Lung (tissue), 12 donors: ENCODE measurements around the gene TSPAN16. TPM values are rescaled to one million over a fixed set of nuclear protein-coding genes. Genes with fewer than 3 reads are reported as not detected.

ENCODE experiments used
- ATAC-seq: fragments of 200-7000 bp; cut with Tn5 transposase; one replicate; pipeline ENCODE4 v1.9.1; 2020; ENCODE audit warnings: moderate number of reproducible peaks; ENCODE audit not compliant: insufficient read depth, low FRiP score
- DNase-seq, 3 donors: peaks; one replicate each; pipeline ENCODE4 v3.0.0-alpha.2; 2013 to 2017
- H3K27ac ChIP-seq, 2 donors: one replicate each; pipeline ENCODE4 v1.5.1; 2013; ENCODE audit warnings: mild to moderate bottlenecking in 2 of 2, moderate library complexity in 2 of 2, control low read depth in 1 of 2, inconsistent platforms in 1 of 2, low read depth in 1 of 2, low read length in 1 of 2
- H3K27me3 ChIP-seq, 3 donors: one replicate each; pipeline ENCODE4 v1.5.1; 2013; ENCODE audit warnings: low read length in 2 of 3; ENCODE audit not compliant: control insufficient read depth in 3 of 3, insufficient read depth in 3 of 3
- H3K36me3 ChIP-seq, 4 donors: one replicate each; pipeline ENCODE4 v1.5.1; 2013; ENCODE audit warnings: low read length in 4 of 4, mild to moderate bottlenecking in 1 of 4, moderate library complexity in 1 of 4; ENCODE audit not compliant: control insufficient read depth in 4 of 4, insufficient read depth in 4 of 4
- H3K4me1 ChIP-seq, 5 donors: one replicate each; pipeline ENCODE4 v1.5.1; 2013; ENCODE audit warnings: low read length in 5 of 5, mild to moderate bottlenecking in 2 of 5, moderate library complexity in 1 of 5; ENCODE audit not compliant: control insufficient read depth in 5 of 5, insufficient read depth in 5 of 5
- H3K4me3 ChIP-seq: one replicate; pipeline ENCODE4 v1.5.1; 2013; ENCODE audit warnings: mild to moderate bottlenecking, control low read depth, moderate library complexity
- H3K9ac ChIP-seq, 2 donors: one replicate each; pipeline ENCODE4 v1.5.1; 2013; ENCODE audit warnings: low read length in 2 of 2, control low read depth in 1 of 2; ENCODE audit not compliant: insufficient read depth in 1 of 2
- H3K9me3 ChIP-seq, 4 donors: one replicate each; pipeline ENCODE4 v1.5.1; 2013; ENCODE audit warnings: low read length in 3 of 4, mild to moderate bottlenecking in 1 of 4, moderate library complexity in 1 of 4; ENCODE audit not compliant: control insufficient read depth in 4 of 4, insufficient read depth in 3 of 4
- WGBS, 2 donors: extraction: QIAGEN DNeasy Blood & Tissue Kit; methylation state at CpG; one replicate each; pipeline ENCODE4 v1.1.7; 2013; 5-methylcytosine and 5-hydroxymethylcytosine counted together
- polyA plus RNA-seq, 2 donors: library from polyadenylated mRNA; stranded (reverse); fragments of 200-250 nt; gene quantifications; one replicate each; pipeline ENCODE4 v1.2.1, GENCODE V29; 2013
- total RNA-seq, 2 donors: library from RNA; depleted of rRNA in 1 of 2; stranded (reverse); fragments of >200 nt in 1 of 2; gene quantifications; one replicate each; pipeline ENCODE4 v1.2.1, GENCODE V29; 2014 to 2021
- TF ChIP-seq, protein P1 (sequence below): IDR thresholded peaks from 2 replicates; pipeline ENCODE4 v1.5.1; 2012; ENCODE audit warnings: mild to moderate bottlenecking; ENCODE audit errors: control extremely low read depth, extremely low read depth
- donor health status: control.
- donor health status: control.
- donor health status: Bipolar disorder and iron deficiency.
- donor health status: healthy.
- donor health status: DM: yes; HTN: yes; CAD: no.

The TSPAN16 gene
- total and polyA plus RNA-seq, 4 donors = not detected

DNA sequence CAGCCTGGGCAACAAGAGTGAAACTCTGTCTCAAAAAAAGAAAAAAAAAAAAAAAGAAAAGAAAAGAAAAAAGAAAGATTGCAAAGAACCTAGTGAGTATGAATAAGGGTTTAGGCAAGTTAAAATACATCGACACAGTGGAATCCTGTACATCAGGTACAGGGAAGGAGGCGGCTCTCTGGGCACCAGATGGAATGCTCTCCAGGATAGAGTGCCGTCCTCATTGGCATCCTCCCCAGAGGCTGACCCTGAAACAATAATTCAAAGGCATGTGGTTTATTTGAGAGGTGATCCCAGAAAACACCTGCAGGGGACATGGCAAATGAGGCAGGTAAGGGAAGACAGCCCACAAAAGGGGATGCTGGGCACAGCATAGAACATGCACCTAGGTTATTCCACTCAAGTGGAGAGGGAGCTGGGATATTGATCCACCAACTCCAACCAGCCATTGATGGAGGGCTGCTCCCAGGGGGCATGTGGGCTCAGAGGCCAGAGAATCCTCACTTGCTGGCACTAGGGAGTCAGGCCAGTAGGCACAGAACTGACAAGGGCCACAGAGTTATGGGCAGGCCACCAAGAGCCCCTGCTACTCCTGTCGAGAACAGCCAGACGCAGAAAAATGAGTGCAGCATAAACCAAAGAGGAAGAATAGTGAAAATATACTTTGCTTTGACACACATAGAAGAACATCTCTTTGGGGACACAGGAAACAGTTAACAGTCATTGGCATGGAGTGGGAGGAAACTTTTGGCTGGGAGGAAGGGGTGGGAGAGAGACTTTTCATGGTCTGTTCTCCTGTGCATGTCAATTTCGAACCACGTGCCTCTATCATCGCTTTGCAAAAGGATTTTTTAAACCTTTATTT is 4.2 kb downstream of the TSPAN16 start:
- TF ChIP-seq, protein P1, sequence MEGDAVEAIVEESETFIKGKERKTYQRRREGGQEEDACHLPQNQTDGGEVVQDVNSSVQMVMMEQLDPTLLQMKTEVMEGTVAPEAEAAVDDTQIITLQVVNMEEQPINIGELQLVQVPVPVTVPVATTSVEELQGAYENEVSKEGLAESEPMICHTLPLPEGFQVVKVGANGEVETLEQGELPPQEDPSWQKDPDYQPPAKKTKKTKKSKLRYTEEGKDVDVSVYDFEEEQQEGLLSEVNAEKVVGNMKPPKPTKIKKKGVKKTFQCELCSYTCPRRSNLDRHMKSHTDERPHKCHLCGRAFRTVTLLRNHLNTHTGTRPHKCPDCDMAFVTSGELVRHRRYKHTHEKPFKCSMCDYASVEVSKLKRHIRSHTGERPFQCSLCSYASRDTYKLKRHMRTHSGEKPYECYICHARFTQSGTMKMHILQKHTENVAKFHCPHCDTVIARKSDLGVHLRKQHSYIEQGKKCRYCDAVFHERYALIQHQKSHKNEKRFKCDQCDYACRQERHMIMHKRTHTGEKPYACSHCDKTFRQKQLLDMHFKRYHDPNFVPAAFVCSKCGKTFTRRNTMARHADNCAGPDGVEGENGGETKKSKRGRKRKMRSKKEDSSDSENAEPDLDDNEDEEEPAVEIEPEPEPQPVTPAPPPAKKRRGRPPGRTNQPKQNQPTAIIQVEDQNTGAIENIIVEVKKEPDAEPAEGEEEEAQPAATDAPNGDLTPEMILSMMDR = no peak
- no peak for ATAC-seq
- H3K36me3 ChIP-seq = no peaks in the 10 kb centered on the region
- no peak overlapping the region for H3K4me3 ChIP-seq
- H3K9me3 ChIP-seq = peaks cover 0 to 2% (median 0%) of the 10 kb centered on the region in 4 donors
- 58 to 63% methylated on average over 8 of the region's 8 CpGs for WGBS, 2 donors
- no peak for DNase-seq
- no peak overlapping the region for H3K9ac ChIP-seq
- peaks cover 0 to 8% (median 0%) of the 10 kb centered on the region in 5 donors for H3K4me1 ChIP-seq
- no peaks in the 10 kb centered on the region for H3K27me3 ChIP-seq
- no peak overlapping the region for H3K27ac ChIP-seq

- WGBS, 2 donors = 86 to 95% methylated on average over 11 of the region's 11 CpGs
- Histone ChIP-seq H3K27ac (no peak overlapping the region), H3K4me3 (no peak overlapping the region), H3K4me1 (peaks cover 0 to 7% (median 0%) of the 10 kb centered on the region in 5 donors), H3K36me3 (no peaks in the 10 kb centered on the region), H3K9me3 (peaks cover 0 to 2% (median 0%) of the 10 kb centered on the region in 4 donors), H3K9ac (no peak overlapping the region), H3K27me3 (no peaks in the 10 kb centered on the region)
- no peak for ATAC-seq
- TF ChIP-seq, protein P1 = no peak
- no peak for DNase-seq
Measured at GRCh38 chr19:11300811-11301120, 4.8 kb downstream of the TSPAN16 start.

GRCh38 chr19:11304936-11305335 is 9.0 kb downstream of the TSPAN16 start:
- no peaks in the 10 kb centered on the region for H3K27me3 ChIP-seq
- H3K4me3 ChIP-seq = no peak overlapping the region
- ATAC-seq (no peak), DNase-seq (no peak)
- 97 to 98% methylated on average over 5 of the region's 5 CpGs for WGBS, 2 donors
- no peaks in the 10 kb centered on the region for H3K4me1 ChIP-seq
- no peak overlapping the region for H3K27ac ChIP-seq
- peaks cover 0 to 2% (median 0%) of the 10 kb centered on the region in 4 donors for H3K9me3 ChIP-seq
- TF ChIP-seq, protein P1 = no peak
- no peaks in the 10 kb centered on the region for H3K36me3 ChIP-seq
- H3K9ac ChIP-seq = no peak overlapping the region
